HEK293 (cell line): Measurements from ENCODE around the gene ISM1.

Experiments
- KLF16 ChIP-seq: fragments of 450-650 bp; formaldehyde crosslinking; IDR thresholded peaks from 2 replicates; pipeline ENCODE4 v1.5.1; 2017; ENCODE audit warnings: missing biosample characterization, missing genetic modification characterization
- SP2 ChIP-seq: fragments of 450-650 bp; formaldehyde crosslinking; IDR thresholded peaks from 2 replicates; pipeline ENCODE4 v1.5.1; 2016; ENCODE audit warnings: missing biosample characterization, missing genetic modification characterization
- TCF7L2 ChIP-seq: IDR thresholded peaks from 2 replicates; pipeline ENCODE4 v1.6.1; 2011; ENCODE audit warnings: low read depth, mild to moderate bottlenecking, inconsistent platforms, low read length, moderate library complexity, borderline replicate concordance
- ZBTB7A ChIP-seq: fragments of 450-650 bp; formaldehyde crosslinking; IDR thresholded peaks from 2 replicates; pipeline ENCODE4 v1.5.1; 2016; ENCODE audit warnings: low read depth, missing biosample characterization, missing genetic modification characterization
- ZNF174 ChIP-seq: fragments of 450-650 bp; formaldehyde crosslinking; IDR thresholded peaks from 2 replicates; pipeline ENCODE4 v1.5.0; 2017; ENCODE audit warnings: missing biosample characterization, mild to moderate bottlenecking, missing genetic modification characterization
- ZNF184 ChIP-seq: fragments of 450-650 bp; IDR thresholded peaks from 2 replicates; pipeline ENCODE4 v1.5.1; 2018; ENCODE audit warnings: missing biosample characterization, mild to moderate bottlenecking, missing genetic modification characterization
- ZNF274 ChIP-seq, 2 experiments: fragments of 200-500 bp in 1 of 2; fragments of 450-650 bp in 1 of 2; sonication (Bioruptor generic) in 1 of 2; formaldehyde crosslinking in 1 of 2; IDR thresholded peaks; 2 replicates each; pipeline versions ENCODE4 v1.5.1 to v1.6.1; 2014 to 2016; ENCODE audit warnings: borderline replicate concordance in 1 of 2, inconsistent platforms in 1 of 2, low read length in 1 of 2, missing biosample characterization in 1 of 2, missing genetic modification characterization in 1 of 2
- ZNF423 ChIP-seq: fragments of 450-650 bp; formaldehyde crosslinking; IDR thresholded peaks from 2 replicates; pipeline ENCODE4 v1.5.1; 2016; ENCODE audit warnings: missing biosample characterization, missing genetic modification characterization
- ZNF664 ChIP-seq: fragments of 450-650 bp; formaldehyde crosslinking; IDR thresholded peaks from 2 replicates; pipeline ENCODE4 v1.5.1; 2016; ENCODE audit warnings: missing biosample characterization, missing genetic modification characterization
- ZNF792 ChIP-seq: fragments of 450-650 bp; formaldehyde crosslinking; IDR thresholded peaks from 2 replicates; pipeline ENCODE4 v1.5.1; 2016; ENCODE audit warnings: missing biosample characterization, missing genetic modification characterization

GRCh38 chr20:13320702-13321101 is 99.6 kb downstream of the ISM1 start:
- no peak for TF ChIP-seq SP2 (tag by site-specific recombination)
- TF ChIP-seq ZBTB7A (tag by site-specific recombination), result no peak
- no peak for TF ChIP-seq KLF16 (tag by site-specific recombination)
- TF ChIP-seq ZNF792 (tag by site-specific recombination), result no peak
- TF ChIP-seq TCF7L2, result no peak
- no peak for TF ChIP-seq ZNF274 (IDR thresholded peaks at IDR 0.05; ENCODE audit: low read length)
- no peak for TF ChIP-seq ZNF274 (tag by site-specific recombination; IDR thresholded peaks at IDR 0.05; ENCODE audit: borderline replicate concordance)
- no peak for TF ChIP-seq ZNF174 (tag by site-specific recombination)
- TF ChIP-seq ZNF423 (tag by site-specific recombination), result no peak
- no peak for TF ChIP-seq ZNF664 (tag by site-specific recombination)
- no peak for TF ChIP-seq ZNF184
